Nephron (organoid): ENCODE data around the gene SEMA4G.

Experiments
- H3K27ac Mint-ChIP-seq, 3 experiments: 2 replicates each; pipeline ENCODE4 v1.8.0; 2020; ENCODE audit warnings: mixed read lengths in 3 of 3, mild to moderate bottlenecking in 2 of 3, moderate library complexity in 1 of 3
- H3K27me3 Mint-ChIP-seq: 2 replicates; pipeline ENCODE4 v1.8.0; 2021; ENCODE audit warnings: low read depth, mild to moderate bottlenecking, moderate library complexity, mixed read lengths
- H3K36me3 Mint-ChIP-seq: 2 replicates; pipeline ENCODE4 v1.8.0; 2020; ENCODE audit warnings: low read depth, mixed read lengths
- H3K4me1 Mint-ChIP-seq: 2 replicates; pipeline ENCODE4 v1.8.0; 2020; ENCODE audit warnings: mixed read lengths
- H3K4me3 Mint-ChIP-seq, 3 experiments: 2 replicates each; pipeline ENCODE4 v1.8.0; 2020; ENCODE audit warnings: mild to moderate bottlenecking in 3 of 3, mixed read lengths in 3 of 3, moderate library complexity in 2 of 3
- H3K9me3 Mint-ChIP-seq: 2 replicates; pipeline ENCODE4 v1.8.0; 2020; ENCODE audit warnings: mixed read lengths
- TF ChIP-seq, protein P1 (sequence below), 3 experiments: fragments of 200-600 bp; sonication (generic); IDR thresholded peaks; one replicate each; pipeline ENCODE4 v1.5.0; 2021; ENCODE audit warnings: antibody characterized with exemption in 3 of 3; ENCODE audit not compliant: unreplicated experiment in 3 of 3

The SEMA4G gene

DNA sequence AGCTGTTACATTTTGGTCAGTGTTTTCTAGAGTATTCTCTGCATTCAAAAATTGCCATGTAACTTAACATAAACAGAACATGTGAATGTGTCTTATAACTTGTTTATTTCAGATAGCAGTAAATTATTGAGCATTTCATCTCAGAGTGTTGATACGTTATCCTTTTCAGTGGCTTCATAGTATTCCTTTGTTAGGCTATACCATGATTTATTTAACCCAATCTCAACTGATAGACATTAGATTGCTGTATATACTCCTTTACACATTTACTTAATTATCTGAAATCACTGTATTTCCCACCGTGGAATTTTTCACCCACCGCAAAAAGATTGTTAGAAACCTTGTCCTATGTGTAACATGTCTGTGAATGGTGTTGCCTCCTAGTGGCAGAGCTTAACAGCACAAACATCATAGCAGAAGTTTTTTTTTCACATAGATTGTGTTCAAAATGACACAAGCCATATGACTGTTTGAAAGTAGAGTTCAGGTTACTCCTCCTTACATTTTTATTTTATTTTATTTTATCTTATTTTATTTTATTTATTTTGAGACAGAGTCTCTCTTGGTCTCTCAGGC is 35.1 kb upstream of the SEMA4G start:
- Mint-ChIP-seq H3K36me3 (peaks cover 51% of the 10 kb centered on the region), H3K27me3 (peaks cover 4% of the 10 kb centered on the region), H3K9me3 (no peaks in the 10 kb centered on the region), H3K4me3 (no peak overlapping the region), H3K4me1 (peaks cover 5% of the 10 kb centered on the region), H3K27ac (no peak overlapping the region)
- TF ChIP-seq, protein P1, sequence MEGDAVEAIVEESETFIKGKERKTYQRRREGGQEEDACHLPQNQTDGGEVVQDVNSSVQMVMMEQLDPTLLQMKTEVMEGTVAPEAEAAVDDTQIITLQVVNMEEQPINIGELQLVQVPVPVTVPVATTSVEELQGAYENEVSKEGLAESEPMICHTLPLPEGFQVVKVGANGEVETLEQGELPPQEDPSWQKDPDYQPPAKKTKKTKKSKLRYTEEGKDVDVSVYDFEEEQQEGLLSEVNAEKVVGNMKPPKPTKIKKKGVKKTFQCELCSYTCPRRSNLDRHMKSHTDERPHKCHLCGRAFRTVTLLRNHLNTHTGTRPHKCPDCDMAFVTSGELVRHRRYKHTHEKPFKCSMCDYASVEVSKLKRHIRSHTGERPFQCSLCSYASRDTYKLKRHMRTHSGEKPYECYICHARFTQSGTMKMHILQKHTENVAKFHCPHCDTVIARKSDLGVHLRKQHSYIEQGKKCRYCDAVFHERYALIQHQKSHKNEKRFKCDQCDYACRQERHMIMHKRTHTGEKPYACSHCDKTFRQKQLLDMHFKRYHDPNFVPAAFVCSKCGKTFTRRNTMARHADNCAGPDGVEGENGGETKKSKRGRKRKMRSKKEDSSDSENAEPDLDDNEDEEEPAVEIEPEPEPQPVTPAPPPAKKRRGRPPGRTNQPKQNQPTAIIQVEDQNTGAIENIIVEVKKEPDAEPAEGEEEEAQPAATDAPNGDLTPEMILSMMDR (IDR thresholded peaks at IDR 0.05; ENCODE audit: unreplicated experiment in 3 of 3), result peak; percentile 22 to 31 (median 26)

DNA sequence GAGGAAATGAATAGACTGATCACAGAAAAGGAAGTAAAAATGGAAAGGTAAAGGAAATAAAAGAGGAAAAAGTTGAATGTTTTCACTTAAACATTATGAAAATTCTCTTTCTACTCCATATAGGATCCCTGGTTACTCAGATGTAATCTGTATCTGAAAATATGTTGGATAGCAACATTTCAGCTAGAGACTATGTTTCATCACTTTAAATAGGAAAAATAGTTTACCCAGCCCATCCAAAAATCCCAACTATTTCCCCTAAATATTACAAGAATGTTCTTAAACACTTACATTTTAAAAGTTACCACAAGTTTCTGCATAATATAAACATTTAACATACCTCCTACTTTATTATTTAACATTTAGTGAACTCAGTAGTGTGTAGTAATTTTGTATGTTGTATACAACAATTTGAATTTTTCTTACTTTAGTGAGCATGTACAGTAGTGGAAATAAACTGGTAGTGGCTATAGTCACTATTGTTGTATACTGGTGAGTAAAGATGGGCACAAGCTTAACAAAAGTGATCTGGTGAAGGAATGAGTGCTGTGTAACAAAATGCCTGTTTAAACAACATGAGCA is 29.4 kb upstream of the SEMA4G start:
- TF ChIP-seq, protein P1 (IDR thresholded peaks at IDR 0.05; ENCODE audit: unreplicated experiment in 3 of 3), result no peak
- H3K27ac Mint-ChIP-seq, result no peak overlapping the region
- no peaks in the 10 kb centered on the region for H3K4me1 Mint-ChIP-seq
- H3K27me3 Mint-ChIP-seq, result no peaks in the 10 kb centered on the region
- H3K9me3 Mint-ChIP-seq, result no peaks in the 10 kb centered on the region
- no peak overlapping the region for H3K4me3 Mint-ChIP-seq
- H3K36me3 Mint-ChIP-seq, result peaks cover 52% of the 10 kb centered on the region

DNA sequence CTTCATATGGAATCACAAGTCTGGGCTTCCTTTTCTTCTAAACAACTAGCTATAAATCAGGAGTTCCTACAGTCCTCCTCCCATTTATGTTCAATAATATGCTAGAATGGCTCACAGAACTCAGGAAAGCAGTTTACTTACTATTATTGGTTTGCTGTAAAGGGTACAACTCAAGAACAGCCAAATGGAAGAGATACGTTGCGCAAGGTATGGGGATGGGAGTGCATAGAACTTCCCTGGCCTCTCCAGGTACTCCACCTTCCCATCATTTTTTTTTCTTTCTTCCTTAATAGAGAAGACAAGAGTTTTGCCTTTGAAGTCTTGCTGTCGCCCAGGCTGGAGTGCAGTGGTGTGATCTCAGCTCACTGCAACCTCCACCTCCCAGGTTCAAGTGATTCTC is 27.1 kb upstream of the SEMA4G start:
- H3K27ac Mint-ChIP-seq, result no peak overlapping the region
- no peaks in the 10 kb centered on the region for H3K4me1 Mint-ChIP-seq
- no peaks in the 10 kb centered on the region for H3K27me3 Mint-ChIP-seq
- H3K36me3 Mint-ChIP-seq, result peaks cover 68% of the 10 kb centered on the region
- no peaks in the 10 kb centered on the region for H3K9me3 Mint-ChIP-seq
- H3K4me3 Mint-ChIP-seq, result no peak overlapping the region
- TF ChIP-seq, protein P1 (IDR thresholded peaks at IDR 0.05; ENCODE audit: unreplicated experiment in 3 of 3), result no peak

DNA sequence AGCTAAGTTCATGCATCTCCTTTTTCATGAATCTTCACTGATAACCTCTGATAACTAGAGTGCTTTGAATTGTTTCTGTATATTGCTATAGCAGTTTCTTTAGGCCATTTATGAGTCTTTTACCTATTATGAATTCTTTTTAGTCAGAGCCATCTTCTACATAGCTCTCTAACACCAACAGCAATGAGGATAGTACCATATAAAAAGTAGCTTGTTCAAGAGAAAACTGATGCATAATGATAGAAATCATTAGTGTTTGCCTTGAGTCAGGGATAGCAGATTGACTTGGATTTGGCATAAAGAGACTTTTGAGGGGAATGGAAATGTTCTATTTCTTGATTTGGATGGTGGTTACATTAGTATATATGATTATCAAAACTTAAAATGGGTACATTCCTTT is 25.8 kb upstream of the SEMA4G start:
- Mint-ChIP-seq H3K4me1 (no peaks in the 10 kb centered on the region), H3K36me3 (peaks cover 71% of the 10 kb centered on the region), H3K27me3 (no peaks in the 10 kb centered on the region), H3K27ac (no peak overlapping the region), H3K9me3 (no peaks in the 10 kb centered on the region), H3K4me3 (no peak overlapping the region)
- TF ChIP-seq, protein P1 (IDR thresholded peaks at IDR 0.05; ENCODE audit: unreplicated experiment in 3 of 3), result no peak

DNA sequence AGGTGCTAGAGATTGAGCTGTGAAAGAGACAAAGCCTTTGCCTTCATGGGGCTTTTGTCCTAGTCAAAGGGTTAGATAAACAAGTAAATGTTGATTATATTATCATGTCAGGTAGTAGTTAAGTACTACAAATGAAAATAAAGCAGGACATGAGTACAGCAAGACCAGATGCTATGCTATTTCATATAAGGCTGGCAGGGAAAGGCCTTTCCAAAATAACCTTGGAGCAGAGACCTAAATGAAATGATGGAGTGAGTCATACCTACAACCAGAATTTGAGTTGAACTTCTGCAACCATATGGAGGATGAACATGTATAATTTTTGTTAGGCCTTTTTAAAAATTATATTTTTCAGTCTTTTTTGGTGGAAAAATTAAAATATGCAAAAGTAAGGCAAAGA is 23.6 kb upstream of the SEMA4G start:
- Mint-ChIP-seq H3K27me3 (no peaks in the 10 kb centered on the region), H3K4me1 (no peaks in the 10 kb centered on the region), H3K27ac (no peak overlapping the region), H3K36me3 (peaks cover 68% of the 10 kb centered on the region), H3K4me3 (no peak overlapping the region), H3K9me3 (no peaks in the 10 kb centered on the region)
- TF ChIP-seq, protein P1 (IDR thresholded peaks at IDR 0.05; ENCODE audit: unreplicated experiment in 3 of 3), result no peak

DNA sequence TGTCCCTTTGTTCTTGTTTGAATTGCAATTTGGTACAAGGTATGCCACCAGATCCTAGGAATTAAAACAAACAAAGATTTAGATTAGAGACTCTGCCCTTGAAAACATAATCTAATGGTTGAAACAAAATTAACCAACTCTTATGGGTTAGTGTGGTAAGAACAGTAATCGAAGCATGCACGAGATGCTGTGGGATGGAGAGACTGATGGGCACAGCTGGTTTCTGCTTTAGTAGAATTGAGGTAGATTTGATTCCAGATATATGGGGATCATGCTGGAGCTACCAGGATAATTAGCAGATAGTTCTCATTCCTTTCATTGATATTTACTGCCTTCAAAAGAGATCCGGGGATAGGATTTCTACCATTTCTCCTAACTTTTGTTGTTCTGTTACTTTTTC is 20.4 kb upstream of the SEMA4G start:
- Mint-ChIP-seq H3K36me3 (peaks cover 51% of the 10 kb centered on the region), H3K9me3 (no peaks in the 10 kb centered on the region), H3K27ac (no peak overlapping the region), H3K27me3 (no peaks in the 10 kb centered on the region), H3K4me1 (no peaks in the 10 kb centered on the region), H3K4me3 (no peak overlapping the region)
- TF ChIP-seq, protein P1 (IDR thresholded peaks at IDR 0.05; ENCODE audit: unreplicated experiment in 3 of 3), result no peak
